K562 (cell line): Measurements from ENCODE around the gene KRT77. TPM values are rescaled to one million over a fixed set of nuclear protein-coding genes. Genes with fewer than 3 reads are reported as not detected.

Experiments
- IRF9 ChIP-seq: fragments of 450-650 bp; IDR thresholded peaks from 2 replicates; pipeline ENCODE4 v1.6.1; 2016; ENCODE audit warnings: missing biosample characterization, missing genetic modification characterization
- KLF10 ChIP-seq: fragments of 250-450 bp; sonication (Bioruptor Pico); IDR thresholded peaks from 2 replicates; pipeline ENCODE4 v1.6.1; 2021; ENCODE audit warnings: matching md5 sums
- NFE2 ChIP-seq: IDR thresholded peaks from 2 replicates; pipeline ENCODE4 v1.6.1; 2014; ENCODE audit warnings: antibody characterized with exemption, low read depth
- PYGO2 ChIP-seq: fragments of 450-650 bp; IDR thresholded peaks from 2 replicates; pipeline ENCODE4 v1.6.1; 2016; ENCODE audit warnings: mild to moderate bottlenecking, missing genetic modification characterization, moderate library complexity, missing compliant biosample characterization
- SAFB ChIP-seq: fragments of 200-400 bp; formaldehyde crosslinking; IDR thresholded peaks from 2 replicates; pipeline ENCODE4 v1.6.1; 2017; ENCODE audit warnings: low read depth, low read length, borderline replicate concordance
- SMARCA5 ChIP-seq: fragments of 450-650 bp; IDR thresholded peaks from 2 replicates; pipeline ENCODE4 v1.6.1; 2016
- SRF ChIP-seq, 2 experiments: fragments of 250-450, 450-650 bp in 1 of 2; sonication (Bioruptor Pico) in 1 of 2; sonication (generic) in 1 of 2; formaldehyde crosslinking; IDR thresholded peaks; 2 replicates each; pipeline versions ENCODE4 v1.5.0 to v1.5.1; 2020 to 2022; ENCODE audit warnings: mild to moderate bottlenecking in 1 of 2, missing genetic modification reagents in 1 of 2
- SRSF3 ChIP-seq: fragments of 200-400 bp; formaldehyde crosslinking; IDR thresholded peaks from 2 replicates; pipeline ENCODE4 v1.6.1; 2016; ENCODE audit warnings: mild to moderate bottlenecking, low read length, moderate library complexity; ENCODE audit not compliant: insufficient read depth
- TCF7L2 ChIP-seq: fragments of 150-350 bp; IDR thresholded peaks from 2 replicates; pipeline ENCODE4 v1.6.1; 2016; ENCODE audit warnings: low read depth, mild to moderate bottlenecking, low read length, moderate library complexity
- ZBTB26 ChIP-seq: fragments of 450-650 bp; formaldehyde crosslinking; IDR thresholded peaks from 2 replicates; pipeline ENCODE4 v1.4.0; 2022; ENCODE audit warnings: missing genetic modification characterization
- ZHX1 ChIP-seq: fragments of 150-350 bp; conservative IDR thresholded peaks from 2 replicates; pipeline ENCODE4 v1.6.1; 2014; ENCODE audit warnings: low read length
- ZNF133 ChIP-seq: fragments of 250-450 bp; sonication (Bioruptor Pico); IDR thresholded peaks from 2 replicates; pipeline ENCODE4 v1.4.0; 2020; ENCODE audit warnings: mild to moderate bottlenecking
- ZNF232 ChIP-seq: sonication (generic); formaldehyde crosslinking; IDR thresholded peaks from 2 replicates; pipeline ENCODE4 v1.8.0; 2022; ENCODE audit warnings: mild to moderate bottlenecking, missing genetic modification reagents
- polyA plus RNA-seq, 8 experiments: library from polyadenylated mRNA; depleted of rRNA in 4 of 8; stranded (reverse) in 5 of 8; unstranded in 3 of 8; fragments of >200 nt; fragmentation: Nextera tagmentation in 2 of 8; fragmentation: Illumina TruSeq in 1 of 8; extraction: Ambion mirVana in 2 of 8; extraction: Trizol in 1 of 8; gene quantifications; 2 replicates each; pipeline versions ENCODE4 v1.2.1 to v1.2.3, GENCODE V29; 2011 to 2014; ENCODE audit warnings: inconsistent platforms in 1 of 8, missing spikeins in 1 of 8
- total RNA-seq, 7 experiments: library from RNA; depleted of rRNA in 6 of 7; stranded (reverse); fragments of >200 nt in 6 of 7; fragmentation: Illumina TruSeq in 2 of 7; extraction: Trizol in 2 of 7; gene quantifications; 2 replicates each; pipeline versions ENCODE4 v1.2.1 to v1.2.3, GENCODE V29; 2011 to 2021; ENCODE audit warnings: low replicate concordance in 1 of 7

The KRT77 gene
- total and polyA plus RNA-seq, 9 of the 15 experiments (the other 6 are each of a cell fraction or from before 2014, with no cell fraction given): not detected

- TF ChIP-seq IRF9 (tag) (no peak; the same call in 1 of the 2 replicates), SMARCA5 (0 out of 2 replicates have a peak, but pooled peaks have one; percentile 14), ZHX1 (no peak), SRF (CRISPR knock-in tag; IDR thresholded peaks at IDR 0.05) (no peak; a peak in 1 of 4 replicates), ZNF133 (0 out of 2 replicates have a peak, but pooled peaks have one; percentile 9), SRSF3 (no peak), KLF10 (CRISPR knock-in tag) (no peak), ZNF232 (CRISPR knock-in tag) (no peak), PYGO2 (0 out of 2 replicates have a peak, but pooled peaks have one; percentile 83), SAFB (no peak), NFE2 (peak; percentile 54; the same call in 1 of the 2 replicates), TCF7L2 (no peak), ZBTB26 (CRISPR knock-in tag) (no peak)
Measured at GRCh38 chr12:52662093-52662917, 41.0 kb downstream of the KRT77 start (continued).
